Measurements from ENCODE around the gene CLDN10.

- TF ChIP-seq EZH2 (IDR thresholded peaks at IDR 0.05; ENCODE audit: borderline replicate concordance, low read length) (no peak), CTCF (IDR thresholded peaks at IDR 0.05; ENCODE audit: low read length) (no peak)
Measured at GRCh38 chr13:95588134-95588533, 35.6 kb downstream of the CLDN10 start.
